HL-60 (cell line): Measurements from ENCODE around the gene MGAT4C.

Experiments used
- DNase-seq, 2 experiments: peaks; one replicate each; pipeline ENCODE4 v3.0.0-alpha.2; 2010 to 2020; ENCODE audit warnings: low read depth in 1 of 2, low spot score in 1 of 2
- H3K27ac ChIP-seq: fragments of 250-450 bp; sonication (Bioruptor Pico); replicated peaks from 2 replicates; pipeline ENCODE4 v1.5.1; 2020; ENCODE audit warnings: mild to moderate bottlenecking, moderate library complexity
- H3K27me3 ChIP-seq: fragments of 250-450 bp; sonication (Bioruptor Pico); 2 replicates; pipeline ENCODE4 v1.5.1; 2021; ENCODE audit warnings: mild to moderate bottlenecking, moderate library complexity; ENCODE audit not compliant: insufficient read depth, poor library complexity, severe bottlenecking
- H3K4me3 ChIP-seq: replicated peaks from 2 replicates; pipeline ENCODE4 v1.5.1; 2011; ENCODE audit warnings: mild to moderate bottlenecking, control low read depth, low read length; ENCODE audit not compliant: insufficient read depth
- GABPA ChIP-seq: IDR thresholded peaks from 2 replicates; pipeline ENCODE4 v1.6.1; 2012; ENCODE audit warnings: low read depth
- POLR2AphosphoS5 ChIP-seq: IDR thresholded peaks from 2 replicates; pipeline ENCODE4 v1.6.1; 2012; ENCODE audit warnings: low read depth
- SPI1 ChIP-seq: IDR thresholded peaks from 2 replicates; pipeline ENCODE4 v1.6.1; 2012; ENCODE audit warnings: low read depth, mild to moderate bottlenecking, borderline replicate concordance
- TF ChIP-seq, protein P1 (sequence below): IDR thresholded peaks from 2 replicates; pipeline ENCODE4 v1.6.1; 2012; ENCODE audit warnings: low read depth; ENCODE audit not compliant: insufficient replicate concordance
- TF ChIP-seq, protein P2 (sequence below): IDR thresholded peaks from one replicate; pipeline ENCODE4 v1.5.1; 2011; ENCODE audit warnings: low read length, control low read depth, inconsistent platforms; ENCODE audit not compliant: insufficient read depth

The MGAT4C gene

DNA sequence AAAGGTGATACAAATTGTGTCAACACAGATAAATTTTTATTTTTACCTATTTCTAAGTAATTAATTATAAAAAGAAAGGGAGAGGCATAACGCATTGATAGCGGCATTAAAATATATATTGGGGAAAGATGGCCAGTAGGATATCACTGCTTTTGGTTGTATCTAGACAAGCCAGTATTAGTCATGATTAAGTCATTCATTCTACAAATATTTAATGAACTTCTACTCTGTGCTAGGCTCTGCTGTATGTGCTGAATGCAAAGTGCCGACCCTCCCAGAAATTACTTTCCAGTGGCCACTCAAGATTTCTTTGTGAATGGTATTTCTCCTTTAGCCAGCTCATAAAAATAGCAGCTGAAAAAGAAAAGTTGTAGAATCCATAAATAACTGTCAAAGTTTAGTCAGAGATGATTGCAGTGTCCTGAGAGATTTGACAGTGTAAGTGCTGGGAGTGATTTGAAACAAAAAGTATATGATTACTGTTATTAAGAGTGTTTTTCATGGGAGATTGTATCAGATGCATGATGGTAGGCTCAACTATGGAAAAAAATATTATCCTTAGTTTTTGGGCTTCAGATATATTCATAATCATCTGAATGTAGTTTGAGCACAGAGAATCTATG lies 133.2 kb downstream of the MGAT4C start:
- Histone ChIP-seq H3K27me3 (no peaks in the 10 kb centered on the region), H3K27ac (no peak overlapping the region), H3K4me3 (no peak overlapping the region)
- DNase-seq = no peak
- TF ChIP-seq SPI1 (no peak), POLR2AphosphoS5 (no peak), GABPA (no peak)
- TF ChIP-seq, protein P1, sequence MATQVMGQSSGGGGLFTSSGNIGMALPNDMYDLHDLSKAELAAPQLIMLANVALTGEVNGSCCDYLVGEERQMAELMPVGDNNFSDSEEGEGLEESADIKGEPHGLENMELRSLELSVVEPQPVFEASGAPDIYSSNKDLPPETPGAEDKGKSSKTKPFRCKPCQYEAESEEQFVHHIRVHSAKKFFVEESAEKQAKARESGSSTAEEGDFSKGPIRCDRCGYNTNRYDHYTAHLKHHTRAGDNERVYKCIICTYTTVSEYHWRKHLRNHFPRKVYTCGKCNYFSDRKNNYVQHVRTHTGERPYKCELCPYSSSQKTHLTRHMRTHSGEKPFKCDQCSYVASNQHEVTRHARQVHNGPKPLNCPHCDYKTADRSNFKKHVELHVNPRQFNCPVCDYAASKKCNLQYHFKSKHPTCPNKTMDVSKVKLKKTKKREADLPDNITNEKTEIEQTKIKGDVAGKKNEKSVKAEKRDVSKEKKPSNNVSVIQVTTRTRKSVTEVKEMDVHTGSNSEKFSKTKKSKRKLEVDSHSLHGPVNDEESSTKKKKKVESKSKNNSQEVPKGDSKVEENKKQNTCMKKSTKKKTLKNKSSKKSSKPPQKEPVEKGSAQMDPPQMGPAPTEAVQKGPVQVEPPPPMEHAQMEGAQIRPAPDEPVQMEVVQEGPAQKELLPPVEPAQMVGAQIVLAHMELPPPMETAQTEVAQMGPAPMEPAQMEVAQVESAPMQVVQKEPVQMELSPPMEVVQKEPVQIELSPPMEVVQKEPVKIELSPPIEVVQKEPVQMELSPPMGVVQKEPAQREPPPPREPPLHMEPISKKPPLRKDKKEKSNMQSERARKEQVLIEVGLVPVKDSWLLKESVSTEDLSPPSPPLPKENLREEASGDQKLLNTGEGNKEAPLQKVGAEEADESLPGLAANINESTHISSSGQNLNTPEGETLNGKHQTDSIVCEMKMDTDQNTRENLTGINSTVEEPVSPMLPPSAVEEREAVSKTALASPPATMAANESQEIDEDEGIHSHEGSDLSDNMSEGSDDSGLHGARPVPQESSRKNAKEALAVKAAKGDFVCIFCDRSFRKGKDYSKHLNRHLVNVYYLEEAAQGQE = no peak
- TF ChIP-seq, protein P2, sequence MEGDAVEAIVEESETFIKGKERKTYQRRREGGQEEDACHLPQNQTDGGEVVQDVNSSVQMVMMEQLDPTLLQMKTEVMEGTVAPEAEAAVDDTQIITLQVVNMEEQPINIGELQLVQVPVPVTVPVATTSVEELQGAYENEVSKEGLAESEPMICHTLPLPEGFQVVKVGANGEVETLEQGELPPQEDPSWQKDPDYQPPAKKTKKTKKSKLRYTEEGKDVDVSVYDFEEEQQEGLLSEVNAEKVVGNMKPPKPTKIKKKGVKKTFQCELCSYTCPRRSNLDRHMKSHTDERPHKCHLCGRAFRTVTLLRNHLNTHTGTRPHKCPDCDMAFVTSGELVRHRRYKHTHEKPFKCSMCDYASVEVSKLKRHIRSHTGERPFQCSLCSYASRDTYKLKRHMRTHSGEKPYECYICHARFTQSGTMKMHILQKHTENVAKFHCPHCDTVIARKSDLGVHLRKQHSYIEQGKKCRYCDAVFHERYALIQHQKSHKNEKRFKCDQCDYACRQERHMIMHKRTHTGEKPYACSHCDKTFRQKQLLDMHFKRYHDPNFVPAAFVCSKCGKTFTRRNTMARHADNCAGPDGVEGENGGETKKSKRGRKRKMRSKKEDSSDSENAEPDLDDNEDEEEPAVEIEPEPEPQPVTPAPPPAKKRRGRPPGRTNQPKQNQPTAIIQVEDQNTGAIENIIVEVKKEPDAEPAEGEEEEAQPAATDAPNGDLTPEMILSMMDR = no peak

DNA sequence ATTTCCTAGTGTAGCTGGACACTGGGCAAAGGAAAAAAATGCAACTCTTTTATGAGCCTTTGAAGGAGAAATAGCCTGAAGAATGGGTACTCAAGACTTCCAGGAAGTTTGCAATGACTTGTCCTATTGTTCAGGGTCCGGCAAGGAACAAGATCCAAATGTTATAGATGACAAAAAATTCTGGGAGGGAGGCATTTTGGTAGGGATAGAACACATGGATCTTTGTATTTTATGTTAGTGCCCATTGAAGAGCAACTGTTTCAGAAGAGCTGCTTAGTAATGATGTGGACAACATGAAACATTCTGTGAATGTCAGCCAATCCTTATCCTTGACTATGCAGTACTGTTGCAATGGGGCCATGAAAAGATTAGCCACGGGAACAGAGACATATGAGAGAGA lies 138.0 kb downstream of the MGAT4C start:
- TF ChIP-seq POLR2AphosphoS5 (no peak), GABPA (no peak), SPI1 (no peak)
- TF ChIP-seq, protein P2 = no peak
- TF ChIP-seq, protein P1 = no peak
- Histone ChIP-seq H3K4me3 (no peak overlapping the region), H3K27me3 (no peaks in the 10 kb centered on the region), H3K27ac (no peak overlapping the region)
- DNase-seq = no peak

DNA sequence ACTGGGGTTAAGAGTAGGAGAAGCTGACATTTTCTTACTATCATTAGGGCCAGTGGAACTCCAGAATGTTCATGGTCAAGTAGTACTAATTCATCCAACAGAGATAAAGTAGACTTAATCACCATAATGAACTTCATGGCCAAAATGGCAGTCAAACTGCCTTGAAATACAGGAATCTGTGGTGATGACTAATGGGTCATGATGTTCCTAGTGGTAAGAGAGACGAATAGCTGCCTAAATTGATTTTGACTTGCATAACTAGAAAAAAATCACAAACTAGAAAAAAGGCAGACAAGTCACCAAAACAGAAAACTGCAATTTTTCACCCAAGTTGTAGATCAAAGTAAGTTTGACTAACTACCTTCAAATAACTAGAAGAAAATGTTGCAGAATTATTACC lies 138.5 kb downstream of the MGAT4C start:
- DNase-seq = no peak
- H3K4me3 ChIP-seq = no peak overlapping the region
- TF ChIP-seq GABPA (no peak), POLR2AphosphoS5 (no peak), SPI1 (no peak)
- TF ChIP-seq, protein P2 = no peak
- TF ChIP-seq, protein P1 = no peak
- H3K27me3 ChIP-seq = no peaks in the 10 kb centered on the region
- no peak overlapping the region for H3K27ac ChIP-seq
